ENCODE results near the gene SPDYE18.
"Not testable (repeated sequence)": the region's sequence is repeated elsewhere in the genome, so short reads cannot be mapped to it uniquely, and the experiment has no call there.

SPDYE18 gene, protein sequence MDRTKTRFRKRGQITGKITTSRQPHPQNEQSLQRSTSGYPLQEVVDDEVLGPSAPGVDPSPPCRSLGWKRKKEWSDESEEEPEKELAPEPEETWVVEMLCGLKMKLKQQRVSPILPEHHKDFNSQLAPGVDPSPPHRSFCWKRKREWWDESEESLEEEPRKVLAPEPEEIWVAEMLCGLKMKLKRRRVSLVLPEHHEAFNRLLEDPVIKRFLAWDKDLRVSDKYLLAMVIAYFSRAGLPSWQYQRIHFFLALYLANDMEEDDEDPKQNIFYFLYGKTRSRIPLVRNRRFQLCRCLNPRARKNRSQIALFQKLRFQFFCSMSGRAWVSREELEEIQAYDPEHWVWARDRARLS
- total RNA-seq: 2.3 to 2.5 reads per million in 2 donors

DNA sequence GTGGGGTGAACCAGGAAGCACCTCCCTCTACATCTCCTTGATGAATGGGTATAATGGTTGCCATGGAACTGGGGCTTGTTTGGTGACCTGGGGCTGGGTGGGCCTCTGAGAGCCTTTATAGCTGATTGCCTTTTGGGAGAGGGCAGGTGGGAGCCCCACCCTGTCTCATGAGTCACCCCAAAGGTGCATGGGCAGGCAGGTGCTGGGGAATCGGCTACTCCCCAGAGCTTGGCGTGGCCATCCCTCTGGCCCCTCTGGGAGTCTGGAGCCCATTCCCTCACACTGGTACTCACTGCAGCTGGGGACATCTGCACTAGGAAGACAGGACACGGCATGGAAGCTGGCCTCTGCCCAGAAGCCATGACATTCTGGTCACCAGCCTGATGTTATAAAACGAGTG lies at the start of gene SPDYE18:
SPDYE18 (minus strand) TSS at position 2 of the 400 bp plus-strand sequence. CDS start 2,046 bp downstream, outside the sequence.
- not testable (repeated sequence) for DNase-seq

DNA sequence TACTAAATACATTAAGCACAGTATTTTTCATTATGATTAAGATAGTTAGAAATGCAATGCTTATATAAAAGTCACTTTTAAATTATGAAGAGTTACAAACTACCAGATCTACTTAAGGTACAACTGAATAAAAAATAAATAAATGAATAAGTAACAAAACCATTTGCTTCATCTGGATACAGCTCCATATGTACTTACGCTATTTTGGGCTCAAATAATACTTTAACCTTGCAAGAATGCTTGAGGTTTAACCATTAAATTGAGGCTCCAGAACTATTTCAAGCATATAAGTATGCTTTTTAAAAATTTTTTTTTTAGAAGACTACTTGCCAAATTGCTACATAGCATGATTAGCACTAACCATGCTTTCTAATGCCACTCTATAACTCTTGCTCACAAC lies 46.0 kb upstream of the SPDYE18 start:
- not testable (repeated sequence) for DNase-seq

DNA sequence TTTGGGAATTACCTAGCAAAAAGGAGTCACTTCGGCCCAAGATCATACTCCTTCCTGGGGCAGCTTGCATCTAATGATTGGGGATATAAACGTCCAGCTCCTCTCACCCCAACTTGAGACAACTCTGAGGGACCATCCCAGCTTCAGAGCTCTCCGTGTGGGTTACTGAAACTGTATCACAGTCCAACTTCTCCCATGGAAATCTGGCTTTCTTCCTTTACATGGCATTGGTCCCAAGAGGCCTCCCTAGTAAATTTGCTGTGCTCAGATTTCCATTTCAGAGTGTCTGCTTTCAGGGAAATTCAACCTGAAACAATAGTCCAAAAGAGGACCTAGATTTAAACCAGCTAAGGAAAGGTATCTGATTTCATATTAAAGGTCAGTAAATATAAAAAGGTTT lies 45.3 kb upstream of the SPDYE18 start:
- not testable (repeated sequence) for DNase-seq

DNA sequence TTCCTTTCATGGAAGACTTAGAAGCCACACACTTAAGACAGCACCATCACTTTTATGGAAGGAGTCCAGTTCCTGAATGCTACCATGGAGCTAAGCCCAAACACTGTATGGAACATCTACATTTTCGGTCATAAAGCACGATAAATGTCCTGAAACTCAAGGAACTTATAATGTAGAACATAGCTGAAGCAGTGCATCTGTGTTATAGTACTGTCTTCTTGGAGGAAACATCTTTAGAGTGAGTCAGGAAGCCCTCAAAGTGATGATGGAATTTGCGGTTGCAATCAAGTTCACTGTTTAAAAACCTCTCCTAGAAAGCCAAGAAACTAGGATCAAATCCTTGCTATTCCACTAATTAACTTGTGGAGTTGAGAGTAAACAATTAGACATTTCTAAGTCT lies 43.5 kb upstream of the SPDYE18 start:
- DNase-seq: not testable (repeated sequence)

DNA sequence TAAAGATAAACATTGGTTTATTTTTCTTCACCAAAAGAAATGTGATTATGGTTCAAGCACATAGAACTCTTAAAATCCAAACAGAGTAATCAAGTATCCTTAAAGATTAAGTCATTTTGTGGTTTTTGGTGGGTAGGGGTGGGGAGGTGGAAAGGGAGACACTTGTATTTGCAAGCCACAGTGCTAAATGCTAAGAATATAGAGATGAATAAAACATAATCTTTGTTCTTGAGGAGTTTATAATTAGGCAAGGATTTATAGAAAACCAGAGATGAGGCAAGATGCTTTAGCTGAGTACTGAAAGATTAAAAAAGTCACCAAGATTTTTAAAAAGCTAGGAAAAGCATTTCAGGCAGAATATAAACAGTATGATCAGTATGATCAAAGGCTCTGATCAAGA lies 40.3 kb upstream of the SPDYE18 start:
- DNase-seq: not testable (repeated sequence)

DNA sequence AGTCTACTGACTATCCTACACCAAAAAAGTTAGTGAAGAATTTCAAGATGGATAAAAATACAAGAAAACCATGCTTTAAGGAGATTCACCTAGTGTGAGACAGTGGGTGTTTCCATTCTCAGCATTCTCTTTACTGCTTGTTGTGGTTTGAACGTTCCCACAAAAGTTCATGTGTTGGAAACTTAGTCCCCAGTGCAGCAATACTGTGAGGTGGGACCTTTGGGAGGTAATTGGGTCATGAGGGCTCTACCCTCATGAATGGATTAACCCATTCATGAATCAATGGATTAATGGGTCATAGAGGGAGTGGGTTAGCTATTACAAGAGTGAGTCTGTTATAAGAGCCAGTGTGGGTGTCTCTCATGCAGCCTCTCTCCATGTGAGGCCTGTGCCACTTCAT lies 38.8 kb upstream of the SPDYE18 start:
- not testable (repeated sequence) for DNase-seq

DNA sequence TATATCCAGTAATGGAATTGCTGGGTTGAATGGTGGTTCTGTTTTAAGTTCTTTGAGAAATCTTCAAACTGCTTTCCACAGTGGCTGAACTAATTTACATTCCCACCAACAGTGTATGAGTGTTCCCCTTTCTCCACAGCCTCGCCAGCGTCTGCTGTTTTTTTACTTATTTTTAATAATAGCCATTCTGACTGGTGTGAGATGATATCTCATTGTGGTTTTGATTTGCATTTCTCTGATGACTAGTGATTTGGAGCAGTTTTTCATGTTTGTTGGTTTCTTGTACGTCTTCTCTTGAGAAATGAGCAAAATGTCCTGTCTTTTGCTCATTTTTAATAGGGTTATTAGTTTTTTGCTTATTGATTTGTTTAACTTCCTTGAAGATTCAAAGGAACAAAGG lies 38.1 kb upstream of the SPDYE18 start:
- DNase-seq: not testable (repeated sequence)

DNA sequence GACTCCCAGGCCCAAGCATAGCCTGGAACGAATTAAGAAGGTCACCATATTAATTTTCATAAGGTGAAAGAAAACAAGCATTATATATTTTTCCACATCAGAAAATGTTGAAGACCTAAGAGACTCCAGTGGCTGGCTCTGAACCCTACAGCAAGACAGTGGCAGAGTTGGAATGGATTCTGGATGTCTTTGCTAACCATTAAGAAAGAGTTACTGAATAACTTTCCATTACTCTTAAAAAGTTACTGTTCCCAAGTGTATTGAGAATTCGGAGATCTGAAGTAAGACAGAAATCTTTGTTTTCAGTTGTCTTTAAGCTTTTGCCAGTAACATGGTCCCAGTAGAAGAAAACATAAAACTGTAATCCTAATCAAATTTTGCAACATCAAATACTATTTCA lies 29.9 kb upstream of the SPDYE18 start:
- DNase-seq: not testable (repeated sequence)

DNA sequence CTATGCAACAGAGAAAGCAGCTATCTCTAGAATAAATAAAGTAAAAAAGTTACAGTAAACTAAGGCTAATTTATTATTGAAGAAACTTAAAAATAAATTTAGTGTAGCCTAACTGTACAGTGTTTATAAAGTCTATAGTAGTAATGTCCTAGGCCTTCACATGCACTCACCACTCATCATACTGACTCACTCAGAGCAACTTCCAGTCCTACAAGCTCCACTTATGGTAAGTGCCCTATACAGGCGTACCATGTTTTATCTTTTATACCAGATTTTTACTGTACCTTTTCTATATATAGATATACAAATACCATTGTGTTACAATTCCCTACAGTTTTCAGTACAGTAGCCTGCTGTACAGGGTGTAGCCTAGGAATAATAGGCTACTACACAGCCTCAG lies 19.8 kb upstream of the SPDYE18 start:
- DNase-seq: not testable (repeated sequence)

DNA sequence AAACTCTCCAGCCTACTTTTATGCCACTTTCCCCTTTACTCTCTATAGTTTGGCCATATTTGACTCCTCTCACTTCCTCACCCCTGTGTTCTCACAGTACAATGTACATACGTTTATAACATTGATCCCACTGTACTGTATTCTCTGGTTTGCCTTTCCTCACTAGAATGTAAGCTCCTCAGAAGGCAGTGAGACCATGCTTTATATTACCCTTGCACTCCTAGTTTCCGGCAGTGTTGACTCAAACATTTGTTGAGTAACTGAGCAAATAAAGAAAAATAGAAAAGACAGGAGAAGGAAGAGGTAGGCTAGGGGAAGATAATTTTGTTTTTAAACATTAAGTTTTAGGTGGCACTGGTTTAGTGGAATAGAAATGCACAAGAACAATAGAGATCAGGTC lies 17.9 kb upstream of the SPDYE18 start:
- not testable (repeated sequence) for DNase-seq

DNA sequence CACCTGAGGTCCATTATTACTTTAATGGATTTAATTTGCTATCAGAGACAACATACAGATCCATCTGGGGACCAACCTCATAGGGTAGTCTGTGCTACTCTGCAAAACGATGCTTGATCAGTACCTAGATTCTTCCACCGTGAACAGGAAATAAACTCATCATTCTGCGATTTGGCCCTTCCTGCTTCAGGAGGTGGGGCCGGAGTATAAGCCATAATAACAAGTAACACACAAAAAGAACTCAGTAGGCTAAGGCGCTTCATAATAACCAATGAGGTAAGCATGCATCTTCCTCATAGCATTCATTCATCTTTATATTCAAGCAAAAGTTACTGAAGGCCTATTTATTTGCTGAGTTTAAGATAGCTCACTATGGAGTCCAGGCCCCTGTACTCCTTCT lies 17.3 kb upstream of the SPDYE18 start:
- not testable (repeated sequence) for DNase-seq

DNA sequence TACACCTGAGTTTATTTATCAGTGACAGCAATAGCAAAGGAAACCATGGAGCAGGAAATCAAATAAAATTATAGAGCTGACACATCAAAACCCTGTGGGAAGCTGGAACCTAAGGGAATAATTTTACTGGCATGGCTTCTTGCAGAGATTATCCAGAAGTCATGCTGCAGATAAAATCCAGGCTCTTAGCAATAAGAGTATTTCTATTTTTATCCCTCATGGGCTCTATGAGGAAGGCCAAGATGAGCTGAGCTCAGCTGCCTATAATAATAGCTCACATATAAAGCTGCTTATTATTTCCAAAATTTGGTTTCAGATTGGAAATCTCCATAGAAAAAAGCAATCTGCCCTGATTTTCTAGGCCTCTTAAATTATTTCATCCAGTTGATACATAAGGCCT lies 16.8 kb upstream of the SPDYE18 start:
- DNase-seq: not testable (repeated sequence)

DNA sequence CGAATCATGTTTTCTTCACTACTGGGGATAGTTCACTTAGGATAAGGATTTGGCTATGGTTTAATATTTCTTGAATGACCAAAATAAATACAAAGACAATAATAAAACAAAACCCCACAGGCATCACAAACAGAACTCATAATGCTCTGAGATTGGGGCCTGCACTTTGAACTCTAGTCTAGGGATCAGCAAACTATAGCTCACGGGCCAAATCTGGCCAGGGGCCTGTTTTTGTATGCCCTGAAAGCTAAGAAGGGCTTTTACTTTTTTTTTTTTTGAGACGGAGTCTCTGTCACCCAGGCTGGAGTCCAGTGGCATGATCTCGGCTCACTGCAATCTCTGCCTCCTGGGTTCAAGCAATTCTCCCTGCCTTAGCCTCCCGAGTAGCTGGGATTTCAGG lies 14.7 kb upstream of the SPDYE18 start:
- DNase-seq: not testable (repeated sequence)

DNA sequence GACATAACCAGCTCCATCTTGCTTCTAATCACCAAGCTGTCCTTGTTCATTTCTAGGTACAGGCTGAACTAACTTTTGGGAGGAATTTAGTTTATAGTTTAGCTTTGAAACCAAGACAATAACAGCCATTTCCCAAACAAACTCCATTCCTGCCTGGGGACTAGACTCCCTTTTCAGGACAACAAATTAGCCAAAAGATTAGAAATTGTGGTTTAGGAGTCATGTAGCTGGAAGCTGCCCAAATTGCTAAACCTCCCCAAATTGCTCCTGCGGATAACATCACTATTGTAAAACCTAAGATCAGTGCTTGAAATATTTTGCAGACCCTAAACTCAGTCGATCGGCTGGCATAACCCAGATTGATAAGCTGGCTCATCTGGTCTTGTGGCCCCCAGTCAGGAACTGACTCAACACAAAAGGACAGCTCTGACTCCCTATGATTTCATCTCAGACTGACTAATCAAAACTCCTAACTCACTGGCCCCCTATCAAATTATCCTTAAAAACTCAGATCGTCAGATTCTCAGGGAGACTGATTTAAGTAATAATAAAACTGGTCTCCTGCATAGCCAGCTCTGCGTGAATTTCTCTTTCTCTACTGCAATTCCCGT lies 12.5 kb upstream of the SPDYE18 start:
- not testable (repeated sequence) for DNase-seq

DNA sequence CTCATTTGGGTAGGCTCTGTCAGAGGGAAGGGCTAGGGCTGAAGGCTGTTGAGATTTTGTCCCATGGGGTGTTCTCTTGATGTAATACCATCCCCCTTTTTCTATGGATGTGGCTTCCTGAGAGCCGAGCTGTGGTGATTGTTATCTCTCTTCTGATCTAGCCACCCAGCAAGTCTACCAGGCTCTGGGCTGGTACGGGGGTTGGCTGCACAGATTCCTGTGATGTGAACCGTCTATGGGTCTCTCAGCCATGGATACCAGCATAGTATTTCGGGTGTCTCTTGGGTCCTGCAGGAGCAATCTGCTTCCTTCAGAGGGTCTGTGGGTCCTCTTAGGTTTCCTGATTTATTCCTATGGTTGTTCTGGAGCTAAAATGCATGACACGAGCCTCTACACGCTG lies 8.8 kb upstream of the SPDYE18 start:
- not testable (repeated sequence) for DNase-seq

DNA sequence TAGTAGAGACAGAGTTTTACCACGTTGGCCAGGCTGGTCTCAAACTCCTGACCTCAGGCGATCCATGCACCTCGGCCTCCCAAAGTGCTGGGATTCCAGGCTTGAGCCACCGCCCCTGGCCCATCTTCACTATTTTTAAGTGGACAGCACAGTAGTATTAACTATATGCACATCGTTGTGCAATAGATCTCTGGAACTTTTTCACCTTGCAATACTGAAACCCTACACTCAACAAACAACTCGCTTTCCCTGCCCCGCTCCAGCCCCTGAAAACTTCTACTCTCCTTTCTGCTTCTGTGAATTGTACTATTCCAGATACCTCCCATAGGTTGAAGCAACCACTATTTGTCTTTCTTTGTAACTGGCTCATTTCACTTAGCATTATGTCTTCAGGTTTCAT lies 3.5 kb upstream of the SPDYE18 start:
- DNase-seq: not testable (repeated sequence)

DNA sequence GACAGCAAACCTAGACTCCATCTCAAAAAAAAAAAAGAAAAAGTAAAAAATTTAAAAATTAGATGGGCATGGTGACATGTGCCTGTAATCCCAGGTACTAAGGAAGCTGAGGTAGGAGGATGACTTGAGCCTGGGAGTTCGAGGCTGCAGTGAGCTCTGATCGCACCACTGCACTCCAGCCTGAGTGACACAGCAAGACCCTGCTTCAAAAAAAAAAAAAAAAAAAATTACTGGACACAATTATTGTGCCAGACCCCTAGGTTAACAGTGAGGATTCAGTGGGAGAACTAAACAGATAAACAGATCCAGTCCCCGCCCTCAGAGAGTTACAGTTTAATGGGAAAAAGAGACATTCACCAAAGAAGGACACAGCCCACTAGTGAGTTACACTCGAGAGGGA lies 1.4 kb upstream of the SPDYE18 start:
- not testable (repeated sequence) for DNase-seq

DNA sequence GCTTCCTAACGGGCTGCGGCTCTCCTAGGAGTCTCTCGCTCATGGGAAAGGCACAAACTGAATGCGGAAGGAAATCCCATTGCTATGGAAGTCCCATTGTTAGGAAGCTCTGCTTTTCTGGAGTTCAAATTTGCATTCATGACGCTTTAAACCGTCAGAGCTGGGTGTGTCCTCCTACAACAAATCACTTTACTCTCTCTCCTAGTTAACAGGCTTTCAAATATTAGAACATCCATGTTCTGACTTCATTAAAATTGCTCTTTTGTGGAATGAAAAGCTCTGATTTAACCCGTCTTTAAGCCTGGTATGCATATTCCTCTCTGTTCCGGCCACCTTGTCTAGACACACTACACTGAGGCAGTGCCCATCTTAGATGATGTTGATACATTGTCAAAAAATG lies 30.1 kb downstream of the SPDYE18 start, which contains the start of gene SPDYE17:
SPDYE17 (minus strand) TSS at position 101 of the 400 bp plus-strand sequence. CDS start 1,791 bp downstream, outside the sequence.
- not testable (repeated sequence) for DNase-seq

DNA sequence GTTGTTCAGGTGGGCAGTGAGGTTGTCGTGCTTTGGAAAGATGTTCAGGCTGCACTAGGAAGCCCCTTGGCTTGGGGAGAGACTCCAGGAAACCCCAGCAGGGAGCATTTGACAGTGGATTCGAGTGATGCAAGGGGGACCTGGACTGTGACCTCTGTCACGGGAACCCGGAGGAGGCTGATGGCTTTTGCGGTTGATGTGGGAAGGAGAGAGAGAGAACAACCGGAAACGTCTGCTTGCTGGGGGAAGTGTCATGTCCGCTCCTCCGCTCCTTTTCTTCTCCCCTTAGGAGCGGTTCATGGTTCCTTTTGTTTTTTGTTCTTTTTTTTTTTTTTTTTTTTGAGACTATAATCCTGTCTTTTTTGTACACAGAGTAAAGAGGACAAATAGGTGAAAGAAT lies 36.0 kb downstream of the SPDYE18 start:
- DNase-seq: not testable (repeated sequence)

DNA sequence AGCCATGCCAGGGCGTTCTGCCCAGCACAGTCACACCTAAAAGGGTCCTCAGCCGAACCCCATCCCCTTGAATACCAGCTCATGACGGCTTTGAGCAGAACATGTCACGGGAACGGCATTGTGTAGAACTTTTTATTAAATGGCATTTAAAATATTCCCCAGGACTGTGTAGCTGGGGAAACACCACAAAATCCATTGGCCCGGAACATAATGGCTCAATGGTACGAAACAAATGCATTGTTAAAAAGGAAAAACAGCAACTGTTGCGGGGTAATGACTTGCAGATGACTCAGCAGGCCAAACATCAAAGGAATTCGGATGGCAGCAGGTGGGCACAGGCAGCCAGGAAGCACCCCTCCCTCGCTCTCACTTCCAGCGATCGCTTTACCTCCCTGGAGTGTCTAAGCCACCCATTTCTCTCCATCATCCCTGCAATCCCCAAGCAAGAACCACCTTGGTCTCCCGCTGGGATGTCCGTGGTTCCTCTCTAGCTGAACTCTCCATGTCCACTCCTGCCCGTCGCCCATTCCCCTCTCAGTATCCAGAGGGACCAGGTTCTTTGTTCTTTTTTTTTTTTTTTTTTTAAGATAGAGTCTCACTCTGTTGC lies 52.2 kb downstream of the SPDYE18 start:
- DNase-seq: not testable (repeated sequence)

DNA sequence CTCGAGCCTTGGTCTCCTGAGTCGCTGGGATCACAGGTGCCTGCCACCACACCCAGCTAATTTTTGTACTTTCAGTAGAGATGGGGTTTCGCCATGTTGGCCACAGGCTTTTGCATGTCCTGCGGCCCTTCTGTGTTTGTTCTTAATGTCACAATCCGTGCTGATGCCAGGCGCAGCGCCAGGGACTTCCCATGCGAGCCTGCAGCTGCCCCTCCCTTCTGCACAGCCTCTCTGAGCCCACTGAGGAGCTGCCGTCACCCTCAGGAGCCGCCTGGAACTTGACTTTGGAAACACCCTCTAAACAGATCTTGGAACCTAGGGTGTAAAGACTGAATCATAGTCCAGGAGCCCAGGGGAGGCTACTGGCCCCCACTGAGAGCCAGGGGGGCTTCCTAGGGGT lies 54.4 kb downstream of the SPDYE18 start:
- not testable (repeated sequence) for DNase-seq

DNA sequence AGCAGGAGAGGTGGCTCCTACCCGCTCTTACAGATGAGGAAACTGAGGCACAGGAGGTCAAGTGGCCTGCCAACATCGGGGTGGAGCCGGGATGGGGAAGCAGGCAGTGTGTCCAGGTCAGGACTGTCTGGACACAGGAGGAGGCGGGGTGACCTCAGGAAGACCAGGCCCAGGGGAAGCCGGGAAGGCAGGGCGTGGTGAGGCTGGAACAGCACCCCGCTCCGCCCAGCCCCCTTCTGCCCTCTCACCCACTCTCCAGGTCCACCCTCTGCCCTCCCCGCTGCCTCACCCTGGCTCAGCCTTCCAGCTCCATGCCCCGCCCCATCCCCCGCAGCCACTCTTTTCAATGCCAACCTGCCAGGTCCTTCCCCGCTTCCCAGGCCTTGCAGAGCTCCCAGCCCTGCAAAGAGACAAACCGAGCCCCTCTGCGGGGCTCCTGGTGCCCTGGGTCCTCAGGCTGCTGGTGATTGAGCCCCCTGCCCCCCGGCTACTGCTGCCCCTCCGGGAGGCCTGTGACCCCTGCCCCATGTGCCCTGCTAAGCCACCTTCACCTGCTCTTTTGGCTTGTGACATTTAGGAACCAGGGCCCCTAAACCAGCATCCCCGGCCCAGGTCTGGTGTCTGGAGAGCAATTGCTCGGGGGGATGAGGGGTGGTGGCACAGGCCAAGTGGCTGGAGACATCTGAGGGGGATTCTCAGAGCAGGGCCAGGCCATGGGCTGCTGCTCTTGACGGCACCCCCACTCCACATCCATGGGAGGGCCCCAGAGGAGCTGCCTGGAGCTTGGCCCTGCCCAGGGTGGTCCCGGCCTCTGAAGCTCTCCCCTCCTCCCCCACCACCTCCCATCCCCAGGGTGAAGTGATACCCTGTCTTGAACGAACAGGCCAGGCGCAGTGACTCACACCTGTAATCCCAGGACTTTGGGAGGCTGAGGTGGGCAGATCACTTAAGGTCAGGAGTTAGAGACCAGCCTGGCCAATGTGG lies 55.9 kb downstream of the SPDYE18 start:
- DNase-seq: not testable (repeated sequence)
